Activated gamma-delta T cell (primary cell): ENCODE measurements around the gene UBP1.
"Not testable (repeated sequence)": the region's sequence is repeated elsewhere in the genome, so short reads cannot be mapped to it uniquely, and the experiment has no call there.

Source experiments
- DNase-seq: peaks from one replicate; lab custom pipeline; 2025; lab: John Stamatoyannopoulos, UW

Gene UBP1

DNA sequence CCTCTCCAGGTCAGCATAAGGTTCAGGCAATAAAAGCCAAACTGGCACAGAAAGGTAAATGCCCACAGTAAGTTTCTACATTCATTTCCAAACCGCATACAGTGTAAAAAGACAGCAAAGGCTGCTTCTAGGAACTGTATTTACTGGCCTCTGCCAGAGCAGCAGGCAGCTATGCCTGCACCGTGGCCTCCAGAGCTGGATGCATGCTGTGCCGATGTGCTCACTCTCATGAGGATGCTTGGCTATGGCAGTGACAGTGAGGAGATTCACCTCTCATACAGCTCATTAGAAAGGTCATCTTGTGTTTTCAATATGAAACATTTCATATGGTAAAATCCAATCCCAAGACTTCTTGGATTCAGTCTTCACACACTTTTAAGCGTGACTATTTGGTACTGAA lies 50.3 kb downstream of the UBP1 start:
- DNase-seq = no peak

- DNase-seq = no peak
Measured at GRCh38 chr3:33388374-33389100, 51.7 kb downstream of the UBP1 start.

- no peak for DNase-seq
Measured at GRCh38 chr3:33386631-33387030, 53.6 kb downstream of the UBP1 start.

- DNase-seq = no peak
Measured at GRCh38 chr3:33385423-33385822, 54.8 kb downstream of the UBP1 start.

- no peak for DNase-seq
Measured at GRCh38 chr3:33383951-33384350, 56.3 kb downstream of the UBP1 start.

DNA sequence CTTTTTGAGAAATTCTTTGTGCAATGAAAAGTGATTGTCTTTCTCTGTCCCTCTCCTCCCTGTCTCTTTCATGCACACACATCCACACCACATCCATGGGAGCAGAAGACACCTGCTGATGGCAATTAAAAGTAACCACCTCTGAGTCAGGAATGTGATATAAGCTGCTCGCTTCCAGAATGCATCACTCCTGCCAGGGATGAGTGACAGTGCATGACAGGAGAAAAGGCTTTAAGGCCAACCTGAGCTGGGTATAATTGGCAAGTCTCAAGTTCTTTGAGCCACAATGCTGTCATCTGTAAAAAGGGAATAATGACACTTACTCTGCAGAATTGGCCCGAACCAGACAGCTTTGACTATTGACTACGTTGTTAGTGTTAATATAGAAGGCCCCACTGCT lies 59.6 kb downstream of the UBP1 start:
- no peak for DNase-seq

- no peak for DNase-seq
Measured at GRCh38 chr3:33377931-33378330, 62.3 kb downstream of the UBP1 start.

- no peak for DNase-seq
Measured at GRCh38 chr3:33377489-33377888, 62.7 kb downstream of the UBP1 start.

GRCh38 chr3:33373082-33373437 lies 67.1 kb downstream of the UBP1 start:
- DNase-seq = no peak

DNA sequence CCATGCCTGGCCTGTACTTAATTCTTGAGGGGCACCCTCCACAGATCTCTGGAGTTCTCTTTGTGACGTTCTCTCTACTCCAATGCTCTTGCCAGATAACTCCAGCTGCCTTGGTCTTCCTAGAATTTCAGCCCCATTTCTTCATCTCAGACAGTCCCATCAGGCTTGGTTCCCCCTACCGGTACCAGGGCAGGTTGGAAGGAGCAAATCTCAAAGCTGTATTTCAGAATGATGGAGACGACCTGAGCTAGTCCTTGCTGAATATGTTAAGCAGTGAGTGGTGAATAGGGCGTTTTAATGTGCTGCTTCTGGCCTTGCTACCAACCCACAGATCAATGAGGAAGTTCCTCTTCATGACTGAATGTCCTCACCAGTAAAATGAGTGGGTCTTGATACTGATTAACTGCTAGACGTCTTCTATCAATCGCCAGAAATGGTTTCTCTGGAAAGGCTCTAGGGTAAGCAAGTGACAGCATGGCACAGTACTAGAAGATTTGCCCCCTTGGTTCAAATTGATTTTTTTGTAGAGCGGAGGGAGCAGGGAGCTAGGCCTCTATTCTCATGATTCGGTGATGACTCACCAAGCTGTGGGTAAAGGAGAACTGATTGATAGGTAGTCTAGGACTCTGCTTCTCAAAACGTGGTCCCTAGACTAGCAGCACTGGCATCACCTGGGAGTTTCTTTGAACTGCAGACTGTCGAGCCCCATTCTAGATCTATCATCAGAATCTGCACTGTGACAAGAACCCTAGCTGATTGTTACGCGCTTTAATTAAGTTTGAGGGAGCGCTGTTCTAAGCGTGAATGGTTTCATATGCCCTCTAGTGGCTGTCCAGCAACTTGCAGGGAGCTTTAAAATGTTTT lies 67.8 kb downstream of the UBP1 start:
- no peak for DNase-seq

DNA sequence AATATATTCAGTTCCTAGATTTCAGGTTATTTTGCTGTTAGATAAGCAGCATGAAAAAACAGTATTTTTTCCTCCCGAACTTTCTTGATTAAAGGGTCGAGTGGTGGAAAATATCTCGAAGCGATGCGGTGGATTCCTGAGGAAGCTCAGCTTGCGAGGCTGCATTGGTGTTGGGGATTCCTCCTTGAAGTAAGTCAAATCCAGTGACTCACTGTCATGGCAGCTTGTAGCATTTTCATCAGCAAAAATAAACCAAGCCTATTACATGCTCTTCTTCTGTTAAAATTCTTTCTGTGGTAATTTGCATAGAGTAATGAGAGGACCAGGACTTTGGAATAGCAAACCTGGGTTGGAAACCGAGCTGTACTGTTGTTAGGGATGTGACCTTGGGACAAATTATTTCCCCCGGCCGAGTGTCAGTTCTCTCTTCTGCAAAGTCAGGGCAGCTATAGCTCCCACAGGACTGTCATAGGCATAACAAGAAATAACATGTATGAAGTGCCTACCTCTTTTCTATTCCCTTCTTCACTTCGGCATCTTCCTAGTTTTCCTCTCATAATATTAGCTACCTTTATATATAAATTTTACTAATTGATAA lies 75.6 kb downstream of the UBP1 start:
- no peak for DNase-seq

DNA sequence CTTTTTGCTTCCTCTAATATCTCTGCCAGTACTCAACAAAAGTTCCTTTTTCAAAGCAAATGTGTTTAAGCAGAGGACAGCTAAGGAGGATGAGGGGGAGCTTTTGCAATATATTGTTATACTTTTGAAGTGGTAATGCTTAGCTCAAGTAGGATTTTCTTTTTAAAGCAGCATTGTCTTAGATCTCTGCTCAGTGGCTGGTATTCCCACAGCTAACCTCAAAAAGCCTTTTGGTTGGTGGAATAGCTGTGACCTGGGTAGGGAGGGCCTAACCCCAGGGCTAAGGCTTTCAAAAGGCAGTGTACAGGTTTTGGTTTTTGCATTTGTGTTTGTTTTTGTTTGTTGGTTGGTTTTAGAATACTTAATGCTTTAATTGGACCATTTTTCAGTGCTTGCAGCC lies 76.1 kb downstream of the UBP1 start:
- DNase-seq = no peak

DNA sequence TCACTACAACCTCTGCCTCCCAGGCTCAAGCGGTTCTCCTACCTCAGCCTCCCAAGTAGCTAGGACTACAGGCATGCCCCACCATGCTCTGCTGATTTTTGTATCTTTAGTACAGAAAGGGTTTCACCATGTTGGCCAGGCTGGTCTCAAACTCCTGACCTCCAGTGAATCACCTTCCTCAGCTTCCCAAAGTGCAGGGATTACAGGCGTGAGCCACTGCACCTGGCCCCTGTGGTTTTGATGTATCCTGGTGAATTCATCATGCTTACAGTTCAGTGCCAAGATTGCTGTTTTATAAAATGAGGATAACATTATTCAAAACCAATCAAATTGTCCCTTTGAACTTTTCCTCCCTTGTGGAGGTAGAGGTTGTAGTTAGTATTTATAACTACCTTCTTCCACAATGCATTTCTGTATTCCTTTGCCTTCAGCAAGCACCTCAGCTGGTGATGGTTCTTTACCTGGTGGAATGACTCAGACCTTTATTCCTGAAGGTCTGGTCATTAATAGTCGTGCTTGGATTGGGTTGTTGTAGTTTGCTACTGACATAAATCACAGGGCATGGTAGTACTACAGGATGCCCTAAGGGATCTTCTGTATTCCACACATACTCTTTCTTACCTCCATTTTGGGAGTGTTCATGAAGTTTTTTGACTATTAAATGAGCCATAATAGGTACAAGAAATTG lies 76.9 kb downstream of the UBP1 start:
- DNase-seq = no peak

- DNase-seq = no peak
Measured at GRCh38 chr3:33360136-33360825, 79.9 kb downstream of the UBP1 start.

DNA sequence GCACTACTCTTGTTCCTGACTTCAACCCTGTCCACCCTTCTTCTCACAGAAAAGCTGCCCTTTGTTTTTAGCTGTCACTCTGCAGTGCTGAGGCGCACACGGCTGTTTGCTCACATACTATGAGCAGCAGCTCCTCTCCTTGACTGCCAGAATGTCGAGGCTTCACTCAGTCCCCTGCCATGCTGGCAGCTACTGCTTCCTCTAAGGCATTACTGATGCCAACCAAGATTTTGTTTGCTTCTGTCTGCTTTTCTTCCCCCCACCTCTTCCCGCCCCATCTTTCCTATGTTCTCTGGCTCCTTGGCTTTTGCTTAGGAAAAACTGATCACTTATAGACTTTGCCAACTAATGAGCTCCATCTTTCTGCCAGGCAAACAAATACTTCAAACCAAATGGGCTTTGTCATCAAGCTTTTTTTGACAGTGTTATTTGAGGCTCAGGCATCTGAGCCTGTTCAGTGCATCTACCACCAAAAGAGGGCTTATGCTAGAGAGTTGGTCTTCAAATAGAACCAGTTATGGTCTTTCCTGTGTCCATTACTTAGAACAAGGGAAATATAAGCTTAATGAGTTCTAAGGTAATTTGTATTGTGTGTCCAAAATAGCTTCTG lies 81.9 kb downstream of the UBP1 start:
- no peak for DNase-seq

DNA sequence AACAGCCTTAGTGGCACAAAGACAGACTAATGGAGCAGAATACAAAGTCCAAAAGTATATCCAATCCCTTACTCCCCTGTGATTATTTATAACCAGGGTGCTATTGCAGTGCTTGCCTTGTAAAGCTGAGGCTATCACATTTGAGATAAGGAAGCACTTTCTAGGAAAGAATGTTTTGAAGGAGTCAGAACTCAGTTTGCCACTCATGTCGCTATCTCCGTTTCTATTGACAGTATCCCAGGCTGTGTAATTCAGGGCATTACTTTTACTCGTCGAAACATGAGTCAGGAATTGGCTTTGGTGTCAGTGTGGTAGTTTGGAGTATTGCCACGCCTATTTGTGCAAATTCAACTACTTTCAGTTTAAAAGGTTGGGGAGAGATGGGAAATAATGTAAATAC lies 84.6 kb downstream of the UBP1 start:
- DNase-seq = no peak

- no peak for DNase-seq
Measured at GRCh38 chr3:33339758-33340157, 100.4 kb downstream of the UBP1 start.

- DNase-seq = not testable (repeated sequence)
Measured at GRCh38 chr3:33338936-33339465, 101.2 kb downstream of the UBP1 start.
